GM23248 (cell line): ENCODE data around the gene MRPL38.

Experiments used
- EZH2 ChIP-seq: fragments of 200-600 bp; sonication (generic); IDR thresholded peaks from 2 replicates; pipeline ENCODE4 v1.6.1; 2018; ENCODE audit warnings: antibody characterized with exemption, mild to moderate bottlenecking; ENCODE audit not compliant: insufficient read depth, poor library complexity, severe bottlenecking
- EZH2phosphoT487 ChIP-seq: fragments of 200-600 bp; sonication (generic); IDR thresholded peaks from 2 replicates; pipeline ENCODE4 v1.6.1; 2018; ENCODE audit warnings: antibody characterized with exemption, moderate library complexity, mild to moderate bottlenecking, low read depth; ENCODE audit not compliant: insufficient read depth

DNA sequence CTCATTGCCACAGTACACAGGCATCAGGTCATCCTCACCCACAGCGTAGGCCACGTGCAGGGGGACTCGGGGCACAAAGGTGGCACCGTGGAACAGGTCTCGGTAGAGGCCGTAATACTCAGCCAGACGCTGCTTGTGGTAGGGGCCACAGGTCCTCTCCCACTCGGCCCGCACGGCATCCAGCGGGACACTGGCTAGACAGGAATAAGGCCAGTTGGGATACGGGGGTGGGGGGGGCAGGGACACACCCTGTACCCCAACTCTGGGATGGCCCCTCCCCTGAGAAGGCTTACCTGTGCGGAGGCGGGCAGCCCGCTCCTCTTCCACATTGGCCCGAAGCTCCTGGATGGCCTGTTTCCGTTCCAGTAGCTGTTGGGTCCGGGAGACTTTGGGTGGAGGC is 3.0 kb downstream of the MRPL38 start:
- no peak for TF ChIP-seq EZH2phosphoT487
- no peak for TF ChIP-seq EZH2
